ENCODE results near the gene TRAPPC6A. TPM values are rescaled to one million over a fixed set of nuclear protein-coding genes. Genes with fewer than 3 reads are reported as not detected.

TRAPPC6A gene
- total and polyA plus RNA-seq, 9 of the 15 experiments (the other 6 are each of a cell fraction or from before 2014, with no cell fraction given), result 0.82 to 23.6 (median 11.6) TPM

DNA sequence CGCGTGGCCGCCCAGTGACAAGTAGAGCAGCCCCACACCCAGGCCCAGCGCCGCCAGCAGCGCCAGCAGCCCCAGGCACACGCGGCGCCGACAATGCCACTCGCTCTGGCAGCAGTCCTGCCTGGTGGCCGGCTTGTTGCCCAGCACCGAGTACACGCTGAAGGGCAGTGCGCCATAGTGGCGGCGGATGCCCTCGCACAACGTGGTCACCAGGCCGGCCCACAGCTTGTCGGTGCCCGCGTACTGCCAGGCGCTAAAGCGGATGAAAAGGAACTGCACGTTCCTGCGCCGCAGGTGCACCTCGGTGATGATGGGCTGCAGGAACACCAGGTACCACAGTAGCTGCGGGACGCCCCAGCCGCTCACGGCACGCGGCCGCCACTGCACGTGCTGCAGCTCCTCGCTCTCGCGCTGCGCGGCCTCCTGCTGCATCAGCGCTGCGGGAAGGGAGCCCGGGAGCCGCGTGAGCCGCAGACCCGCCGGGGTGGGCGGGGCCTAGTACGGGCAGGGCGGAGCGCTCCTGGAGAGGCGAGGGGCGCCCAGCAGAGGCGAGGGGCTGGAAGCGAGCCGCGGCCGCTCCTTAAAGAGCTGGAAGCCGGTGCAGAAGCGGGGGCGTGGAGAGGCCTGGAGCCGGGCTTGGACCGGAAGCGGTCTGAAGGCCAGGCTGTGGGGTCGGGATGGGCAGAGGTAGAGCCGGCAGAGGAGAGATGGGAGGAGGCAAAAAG lies 24.5 kb downstream of the TRAPPC6A start (continued):
- TF ChIP-seq, protein P1, sequence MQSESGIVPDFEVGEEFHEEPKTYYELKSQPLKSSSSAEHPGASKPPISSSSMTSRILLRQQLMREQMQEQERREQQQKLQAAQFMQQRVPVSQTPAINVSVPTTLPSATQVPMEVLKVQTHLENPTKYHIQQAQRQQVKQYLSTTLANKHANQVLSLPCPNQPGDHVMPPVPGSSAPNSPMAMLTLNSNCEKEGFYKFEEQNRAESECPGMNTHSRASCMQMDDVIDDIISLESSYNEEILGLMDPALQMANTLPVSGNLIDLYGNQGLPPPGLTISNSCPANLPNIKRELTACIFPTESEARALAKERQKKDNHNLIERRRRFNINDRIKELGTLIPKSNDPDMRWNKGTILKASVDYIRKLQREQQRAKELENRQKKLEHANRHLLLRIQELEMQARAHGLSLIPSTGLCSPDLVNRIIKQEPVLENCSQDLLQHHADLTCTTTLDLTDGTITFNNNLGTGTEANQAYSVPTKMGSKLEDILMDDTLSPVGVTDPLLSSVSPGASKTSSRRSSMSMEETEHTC (IDR thresholded peaks at IDR 0.05), result no peak
- TF ChIP-seq PHB (CRISPR knock-in tag; IDR thresholded peaks at IDR 0.05), result no peak
- no peak for TF ChIP-seq SPI1 (IDR thresholded peaks at IDR 0.05; ENCODE audit: borderline replicate concordance, low read depth, low read length)
- no peak for TF ChIP-seq SRSF1 (IDR thresholded peaks at IDR 0.05; ENCODE audit: low read depth, low read length)
- TF ChIP-seq, protein P2, sequence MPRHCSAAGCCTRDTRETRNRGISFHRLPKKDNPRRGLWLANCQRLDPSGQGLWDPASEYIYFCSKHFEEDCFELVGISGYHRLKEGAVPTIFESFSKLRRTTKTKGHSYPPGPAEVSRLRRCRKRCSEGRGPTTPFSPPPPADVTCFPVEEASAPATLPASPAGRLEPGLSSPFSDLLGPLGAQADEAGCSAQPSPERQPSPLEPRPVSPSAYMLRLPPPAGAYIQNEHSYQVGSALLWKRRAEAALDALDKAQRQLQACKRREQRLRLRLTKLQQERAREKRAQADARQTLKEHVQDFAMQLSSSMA (CRISPR knock-in tag; IDR thresholded peaks at IDR 0.05), result no peak
- TF ChIP-seq ZNF696 (CRISPR knock-in tag; conservative IDR thresholded peaks at IDR 0.05), result no peak
- TF ChIP-seq ZFP30 (CRISPR knock-in tag; IDR thresholded peaks at IDR 0.05; ENCODE audit: borderline replicate concordance), result no peak
- TF ChIP-seq ZNF766 (CRISPR knock-in tag; conservative IDR thresholded peaks at IDR 0.05), result no peak
- TF ChIP-seq KDM4B (IDR thresholded peaks at IDR 0.05; ENCODE audit: borderline replicate concordance in 2 of 2, low read depth in 1 of 2), result no peak
- TF ChIP-seq CAMTA2 (CRISPR knock-in tag; conservative IDR thresholded peaks at IDR 0.05), result no peak
- TF ChIP-seq, protein P3, sequence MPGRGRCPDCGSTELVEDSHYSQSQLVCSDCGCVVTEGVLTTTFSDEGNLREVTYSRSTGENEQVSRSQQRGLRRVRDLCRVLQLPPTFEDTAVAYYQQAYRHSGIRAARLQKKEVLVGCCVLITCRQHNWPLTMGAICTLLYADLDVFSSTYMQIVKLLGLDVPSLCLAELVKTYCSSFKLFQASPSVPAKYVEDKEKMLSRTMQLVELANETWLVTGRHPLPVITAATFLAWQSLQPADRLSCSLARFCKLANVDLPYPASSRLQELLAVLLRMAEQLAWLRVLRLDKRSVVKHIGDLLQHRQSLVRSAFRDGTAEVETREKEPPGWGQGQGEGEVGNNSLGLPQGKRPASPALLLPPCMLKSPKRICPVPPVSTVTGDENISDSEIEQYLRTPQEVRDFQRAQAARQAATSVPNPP (IDR thresholded peaks at IDR 0.05; ENCODE audit: borderline replicate concordance, insufficient read depth, insufficient read length), result no peak
- TF ChIP-seq BHLHE40 (IDR thresholded peaks at IDR 0.05; ENCODE audit: low read length), result peak; percentile 98
- TF ChIP-seq CBFA2T3 (IDR thresholded peaks at IDR 0.05), result no peak
- TF ChIP-seq, protein P4, sequence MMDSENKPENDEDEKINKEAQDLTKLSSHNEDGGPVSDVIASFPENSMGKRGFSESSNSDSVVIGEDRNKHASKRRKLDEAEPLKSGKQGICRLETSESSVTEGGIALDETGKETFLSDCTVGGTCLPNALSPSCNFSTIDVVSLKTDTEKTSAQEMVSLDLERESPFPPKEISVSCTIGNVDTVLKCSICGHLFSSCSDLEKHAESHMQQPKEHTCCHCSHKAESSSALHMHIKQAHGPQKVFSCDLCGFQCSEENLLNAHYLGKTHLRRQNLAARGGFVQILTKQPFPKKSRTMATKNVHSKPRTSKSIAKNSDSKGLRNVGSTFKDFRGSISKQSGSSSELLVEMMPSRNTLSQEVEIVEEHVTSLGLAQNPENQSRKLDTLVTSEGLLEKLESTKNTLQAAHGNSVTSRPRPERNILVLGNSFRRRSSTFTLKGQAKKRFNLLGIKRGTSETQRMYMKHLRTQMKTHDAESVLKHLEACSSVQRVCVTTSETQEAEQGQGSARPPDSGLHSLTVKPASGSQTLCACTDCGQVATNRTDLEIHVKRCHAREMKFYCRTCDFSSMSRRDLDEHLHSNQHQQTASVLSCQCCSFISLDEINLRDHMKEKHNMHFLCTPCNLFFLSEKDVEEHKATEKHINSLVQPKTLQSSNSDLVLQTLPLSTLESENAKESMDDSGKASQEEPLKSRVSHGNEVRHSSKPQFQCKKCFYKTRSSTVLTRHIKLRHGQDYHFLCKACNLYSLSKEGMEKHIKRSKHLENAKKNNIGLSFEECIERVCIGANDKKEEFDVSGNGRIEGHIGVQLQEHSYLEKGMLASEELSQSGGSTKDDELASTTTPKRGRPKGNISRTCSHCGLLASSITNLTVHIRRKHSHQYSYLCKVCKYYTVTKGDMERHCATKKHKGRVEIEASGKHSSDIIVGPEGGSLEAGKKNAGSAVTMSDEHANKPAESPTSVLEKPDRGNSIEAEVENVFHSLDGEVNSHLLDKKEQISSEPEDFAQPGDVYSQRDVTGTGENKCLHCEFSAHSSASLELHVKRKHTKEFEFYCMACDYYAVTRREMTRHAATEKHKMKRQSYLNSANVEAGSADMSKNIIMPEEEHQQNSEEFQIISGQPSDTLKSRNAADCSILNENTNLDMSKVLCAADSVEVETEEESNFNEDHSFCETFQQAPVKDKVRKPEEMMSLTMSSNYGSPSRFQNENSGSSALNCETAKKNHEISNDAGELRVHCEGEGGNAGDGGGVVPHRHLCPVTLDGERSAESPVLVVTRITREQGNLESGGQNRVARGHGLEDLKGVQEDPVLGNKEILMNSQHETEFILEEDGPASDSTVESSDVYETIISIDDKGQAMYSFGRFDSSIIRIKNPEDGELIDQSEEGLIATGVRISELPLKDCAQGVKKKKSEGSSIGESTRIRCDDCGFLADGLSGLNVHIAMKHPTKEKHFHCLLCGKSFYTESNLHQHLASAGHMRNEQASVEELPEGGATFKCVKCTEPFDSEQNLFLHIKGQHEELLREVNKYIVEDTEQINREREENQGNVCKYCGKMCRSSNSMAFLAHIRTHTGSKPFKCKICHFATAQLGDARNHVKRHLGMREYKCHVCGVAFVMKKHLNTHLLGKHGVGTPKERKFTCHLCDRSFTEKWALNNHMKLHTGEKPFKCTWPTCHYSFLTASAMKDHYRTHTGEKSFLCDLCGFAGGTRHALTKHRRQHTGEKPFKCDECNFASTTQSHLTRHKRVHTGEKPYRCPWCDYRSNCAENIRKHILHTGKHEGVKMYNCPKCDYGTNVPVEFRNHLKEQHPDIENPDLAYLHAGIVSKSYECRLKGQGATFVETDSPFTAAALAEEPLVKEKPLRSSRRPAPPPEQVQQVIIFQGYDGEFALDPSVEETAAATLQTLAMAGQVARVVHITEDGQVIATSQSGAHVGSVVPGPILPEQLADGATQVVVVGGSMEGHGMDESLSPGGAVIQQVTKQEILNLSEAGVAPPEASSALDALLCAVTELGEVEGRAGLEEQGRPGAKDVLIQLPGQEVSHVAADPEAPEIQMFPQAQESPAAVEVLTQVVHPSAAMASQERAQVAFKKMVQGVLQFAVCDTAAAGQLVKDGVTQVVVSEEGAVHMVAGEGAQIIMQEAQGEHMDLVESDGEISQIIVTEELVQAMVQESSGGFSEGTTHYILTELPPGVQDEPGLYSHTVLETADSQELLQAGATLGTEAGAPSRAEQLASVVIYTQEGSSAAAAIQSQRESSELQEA (IDR thresholded peaks at IDR 0.05; ENCODE audit: low read depth), result no peak
- TF ChIP-seq NFIC (IDR thresholded peaks at IDR 0.05), result no peak

Measured in K562 (cell line).